Effector memory CD8-positive, alpha-beta T cell (primary cell): Measurements from ENCODE around the gene FCHO2.

Source experiments
- ATAC-seq: fragments of 150-1000 bp; cut with Tn5 transposase; replicated peaks from 2 replicates; pipeline ENCODE4 v1.10.0; 2021; ENCODE audit warnings: mild to moderate bottlenecking, moderate library complexity
- DNase-seq, 3 experiments: peaks; one replicate each; pipeline ENCODE4 v3.0.0; 2021
- H3K27ac Mint-ChIP-seq, 2 donors: one replicate each; pipeline ENCODE4 v1.8.0; 2022; ENCODE audit warnings: mild to moderate bottlenecking in 2 of 2, mixed read lengths in 2 of 2, moderate library complexity in 2 of 2
- H3K27me3 Mint-ChIP-seq, 2 donors: one replicate each; pipeline ENCODE4 v1.8.0; 2022; ENCODE audit warnings: mixed read lengths in 2 of 2
- H3K36me3 Mint-ChIP-seq: one replicate; pipeline ENCODE4 v1.8.0; 2022; ENCODE audit warnings: mild to moderate bottlenecking, moderate library complexity, mixed read lengths; ENCODE audit not compliant: insufficient read depth
- H3K4me1 Mint-ChIP-seq, 2 donors: one replicate each; pipeline ENCODE4 v1.8.0; 2022; ENCODE audit warnings: low read depth in 2 of 2, mixed read lengths in 2 of 2
- H3K4me3 Mint-ChIP-seq, 2 donors: one replicate each; pipeline ENCODE4 v1.8.0; 2022; ENCODE audit warnings: mild to moderate bottlenecking in 2 of 2, mixed read lengths in 2 of 2, moderate library complexity in 2 of 2
- H3K9me3 Mint-ChIP-seq, 2 donors: one replicate each; pipeline ENCODE4 v1.8.0; 2022; ENCODE audit warnings: mixed read lengths in 2 of 2

The FCHO2 gene

GRCh38 chr5:73027816-73028215 lies 72.0 kb downstream of the FCHO2 start:
- DNase-seq = no peak
- peaks cover 14% of the 10 kb centered on the region for H3K36me3 Mint-ChIP-seq
- no peak overlapping the region for H3K4me3 Mint-ChIP-seq
- peaks cover 0 to 3% of the 10 kb centered on the region in 2 donors for H3K4me1 Mint-ChIP-seq
- H3K9me3 Mint-ChIP-seq = no peaks in the 10 kb centered on the region
- H3K27me3 Mint-ChIP-seq = no peaks in the 10 kb centered on the region
- no peak for ATAC-seq
- H3K27ac Mint-ChIP-seq = no peak overlapping the region

GRCh38 chr5:73028991-73029595 lies 73.3 kb downstream of the FCHO2 start:
- Mint-ChIP-seq H3K4me3 (no peak overlapping the region), H3K9me3 (no peaks in the 10 kb centered on the region), H3K36me3 (peaks cover 14% of the 10 kb centered on the region), H3K27me3 (no peaks in the 10 kb centered on the region), H3K4me1 (peaks cover 0 to 3% of the 10 kb centered on the region in 2 donors), H3K27ac (no peak overlapping the region)
- DNase-seq (no peak), ATAC-seq (no peak)

- H3K27ac Mint-ChIP-seq = no peak overlapping the region
- H3K4me3 Mint-ChIP-seq = no peak overlapping the region
- peaks cover 17% of the 10 kb centered on the region for H3K36me3 Mint-ChIP-seq
- DNase-seq (no peak), ATAC-seq (no peak)
- peaks cover 0 to 3% of the 10 kb centered on the region in 2 donors for H3K4me1 Mint-ChIP-seq
- no peaks in the 10 kb centered on the region for H3K9me3 Mint-ChIP-seq
- H3K27me3 Mint-ChIP-seq = no peaks in the 10 kb centered on the region
Measured at GRCh38 chr5:73030531-73030930, 74.7 kb downstream of the FCHO2 start.

GRCh38 chr5:73030995-73031394 lies 75.2 kb downstream of the FCHO2 start:
- DNase-seq = no peak
- Mint-ChIP-seq H3K4me3 (no peak overlapping the region), H3K27me3 (no peaks in the 10 kb centered on the region), H3K27ac (no peak overlapping the region), H3K9me3 (no peaks in the 10 kb centered on the region), H3K36me3 (peaks cover 16% of the 10 kb centered on the region), H3K4me1 (peaks cover 0 to 3% of the 10 kb centered on the region in 2 donors)
- no peak for ATAC-seq

- Mint-ChIP-seq H3K4me3 (no peak overlapping the region), H3K4me1 (peaks cover 0 to 3% of the 10 kb centered on the region in 2 donors), H3K27me3 (no peaks in the 10 kb centered on the region), H3K9me3 (no peaks in the 10 kb centered on the region), H3K36me3 (peaks cover 8% of the 10 kb centered on the region), H3K27ac (no peak overlapping the region)
- DNase-seq (no peak), ATAC-seq (no peak)
Measured at GRCh38 chr5:73031839-73032238, 76.0 kb downstream of the FCHO2 start.

- no peak overlapping the region for H3K4me3 Mint-ChIP-seq
- no peaks in the 10 kb centered on the region for H3K27me3 Mint-ChIP-seq
- no peak for DNase-seq
- H3K36me3 Mint-ChIP-seq = peaks cover 7% of the 10 kb centered on the region
- no peaks in the 10 kb centered on the region for H3K9me3 Mint-ChIP-seq
- ATAC-seq = no peak
- no peak overlapping the region for H3K27ac Mint-ChIP-seq
- H3K4me1 Mint-ChIP-seq = peaks cover 0 to 3% of the 10 kb centered on the region in 2 donors
Measured at GRCh38 chr5:73032635-73033034, 76.8 kb downstream of the FCHO2 start.

GRCh38 chr5:73037545-73037944 lies 81.7 kb downstream of the FCHO2 start:
- Mint-ChIP-seq H3K27me3 (no peaks in the 10 kb centered on the region), H3K9me3 (no peaks in the 10 kb centered on the region), H3K27ac (no peak overlapping the region), H3K4me1 (no peaks in the 10 kb centered on the region), H3K4me3 (no peak overlapping the region), H3K36me3 (peaks cover 3% of the 10 kb centered on the region)
- ATAC-seq (no peak), DNase-seq (no peak)

- ATAC-seq = no peak
- Mint-ChIP-seq H3K27me3 (no peaks in the 10 kb centered on the region), H3K27ac (no peak overlapping the region), H3K4me1 (no peaks in the 10 kb centered on the region), H3K36me3 (peaks cover 3% of the 10 kb centered on the region), H3K4me3 (no peak overlapping the region), H3K9me3 (no peaks in the 10 kb centered on the region)
- no peak for DNase-seq
Measured at GRCh38 chr5:73039082-73039481, 83.2 kb downstream of the FCHO2 start.

GRCh38 chr5:73042993-73043392 lies 87.2 kb downstream of the FCHO2 start:
- peaks cover under 1% of the 10 kb centered on the region for H3K36me3 Mint-ChIP-seq
- no peak overlapping the region for H3K4me3 Mint-ChIP-seq
- peaks cover 0 to 9% of the 10 kb centered on the region in 2 donors for H3K9me3 Mint-ChIP-seq
- H3K27ac Mint-ChIP-seq = no peak overlapping the region
- no peak for ATAC-seq
- no peak for DNase-seq
- H3K27me3 Mint-ChIP-seq = no peaks in the 10 kb centered on the region
- no peaks in the 10 kb centered on the region for H3K4me1 Mint-ChIP-seq

- DNase-seq (no peak), ATAC-seq (no peak)
- Mint-ChIP-seq H3K36me3 (peaks cover 2% of the 10 kb centered on the region), H3K27ac (no peak overlapping the region), H3K4me3 (no peak overlapping the region), H3K9me3 (peaks cover 0 to 9% of the 10 kb centered on the region in 2 donors), H3K27me3 (no peaks in the 10 kb centered on the region), H3K4me1 (no peaks in the 10 kb centered on the region)
Measured at GRCh38 chr5:73044546-73044945, 88.7 kb downstream of the FCHO2 start.

GRCh38 chr5:73045623-73046022 lies 89.8 kb downstream of the FCHO2 start:
- Mint-ChIP-seq H3K36me3 (peaks cover 2% of the 10 kb centered on the region), H3K4me3 (no peak overlapping the region), H3K27ac (no peak overlapping the region), H3K27me3 (no peaks in the 10 kb centered on the region), H3K9me3 (peaks cover 0 to 9% of the 10 kb centered on the region in 2 donors), H3K4me1 (no peaks in the 10 kb centered on the region)
- no peak for ATAC-seq
- no peak for DNase-seq

GRCh38 chr5:73061593-73061992 lies 105.8 kb downstream of the FCHO2 start:
- no peak for ATAC-seq
- Mint-ChIP-seq H3K4me3 (no peak overlapping the region), H3K27ac (no peak overlapping the region), H3K4me1 (no peaks in the 10 kb centered on the region), H3K27me3 (no peaks in the 10 kb centered on the region), H3K9me3 (no peaks in the 10 kb centered on the region), H3K36me3 (no peaks in the 10 kb centered on the region)
- no peak for DNase-seq

- ATAC-seq (no peak), DNase-seq (no peak)
- H3K4me3 Mint-ChIP-seq = no peak overlapping the region
- H3K36me3 Mint-ChIP-seq = peaks cover 5% of the 10 kb centered on the region
- no peaks in the 10 kb centered on the region for H3K4me1 Mint-ChIP-seq
- no peaks in the 10 kb centered on the region for H3K9me3 Mint-ChIP-seq
- H3K27ac Mint-ChIP-seq = no peak overlapping the region
- H3K27me3 Mint-ChIP-seq = no peaks in the 10 kb centered on the region
Measured at GRCh38 chr5:73066466-73066865, 110.6 kb downstream of the FCHO2 start.

GRCh38 chr5:73067213-73067612 lies 111.4 kb downstream of the FCHO2 start:
- H3K4me3 Mint-ChIP-seq = no peak overlapping the region
- DNase-seq (no peak), ATAC-seq (no peak)
- no peaks in the 10 kb centered on the region for H3K27me3 Mint-ChIP-seq
- no peaks in the 10 kb centered on the region for H3K9me3 Mint-ChIP-seq
- no peaks in the 10 kb centered on the region for H3K4me1 Mint-ChIP-seq
- no peak overlapping the region for H3K27ac Mint-ChIP-seq
- H3K36me3 Mint-ChIP-seq = peaks cover 5% of the 10 kb centered on the region

- H3K36me3 Mint-ChIP-seq = peaks cover 5% of the 10 kb centered on the region
- H3K4me3 Mint-ChIP-seq = no peak overlapping the region
- DNase-seq (no peak), ATAC-seq (no peak)
- no peaks in the 10 kb centered on the region for H3K4me1 Mint-ChIP-seq
- no peak overlapping the region for H3K27ac Mint-ChIP-seq
- no peaks in the 10 kb centered on the region for H3K9me3 Mint-ChIP-seq
- H3K27me3 Mint-ChIP-seq = no peaks in the 10 kb centered on the region
Measured at GRCh38 chr5:73081093-73081492, 125.3 kb downstream of the FCHO2 start.
